Measurements from ENCODE around the gene CCDC148.

- TF ChIP-seq CTCF (IDR thresholded peaks at IDR 0.05) (peak; percentile 60), EZH2 (IDR thresholded peaks at IDR 0.05; ENCODE audit: borderline replicate concordance, insufficient read depth, low read depth, low read length, poor library complexity, severe bottlenecking) (no peak)
Measured at GRCh38 chr2:158464426-158465281, 8.1 kb upstream of the CCDC148 start.
